Naive thymus-derived CD4-positive, alpha-beta T cell (primary cell): Measurements from ENCODE around the gene PRMT5. TPM values are rescaled to one million over a fixed set of nuclear protein-coding genes. Genes with fewer than 3 reads are reported as not detected.

Source experiments
- ATAC-seq: fragments of 150-1000 bp; cut with Tn5 transposase; 2 replicates; pipeline ENCODE4 v1.10.0; 2021; ENCODE audit warnings: mild to moderate bottlenecking, moderate library complexity
- CTCF ChIA-PET: fragments of 350-600 bp; sonication (Branson Sonifier 250); formaldehyde crosslinking; loops from one replicate; lab custom pipeline; 2021; ENCODE audit warnings: antibody characterized with exemption; lab: Charles Lee
- POLR2A ChIA-PET: fragments of 350-600 bp; sonication (Branson Sonifier 250); formaldehyde crosslinking; loops from one replicate; lab custom pipeline; 2021; ENCODE audit warnings: antibody characterized with exemption, inconsistent platforms; lab: Charles Lee
- DNase-seq, 9 donors: peaks; one replicate each; pipeline versions ENCODE4 v3.0.0 to v3.0.0-alpha.2; 2020 to 2022; ENCODE audit warnings: mixed read lengths in 1 of 9
- H3K27ac ChIP-seq: one replicate; pipeline ENCODE4 v1.7.0; 2013; ENCODE audit warnings: mild to moderate bottlenecking, low read depth, low read length, moderate library complexity
- H3K27me3 ChIP-seq, 2 donors: one replicate each; pipeline ENCODE4 v1.7.0; 2013; ENCODE audit warnings: low read length in 2 of 2, mild to moderate bottlenecking in 2 of 2, moderate library complexity in 2 of 2; ENCODE audit not compliant: control insufficient read depth in 2 of 2, insufficient read depth in 2 of 2
- H3K36me3 ChIP-seq, 3 experiments: 1 replicate in 2 of 3; 2 replicates in 1 of 3; pipeline ENCODE4 v1.7.0; 2013; ENCODE audit warnings: low read length in 3 of 3, mild to moderate bottlenecking in 3 of 3, moderate library complexity in 1 of 3; ENCODE audit not compliant: insufficient read depth in 3 of 3, control insufficient read depth in 2 of 3
- H3K4me1 ChIP-seq, 2 donors: one replicate each; pipeline ENCODE4 v1.7.0; 2013; ENCODE audit warnings: low read length in 2 of 2, mild to moderate bottlenecking in 2 of 2, moderate library complexity in 1 of 2; ENCODE audit not compliant: control insufficient read depth in 2 of 2, insufficient read depth in 2 of 2
- H3K4me3 ChIP-seq: 2 replicates; pipeline ENCODE4 v1.7.0; 2013; ENCODE audit warnings: mild to moderate bottlenecking, low read length
- H3K9me3 ChIP-seq, 3 experiments: 1 replicate in 2 of 3; 2 replicates in 1 of 3; pipeline ENCODE4 v1.7.0; 2013; ENCODE audit warnings: low read length in 3 of 3; ENCODE audit not compliant: control insufficient read depth in 2 of 3
- H3K27ac Mint-ChIP-seq, 9 donors: one replicate each; pipeline ENCODE4 v1.8.0; 2020 to 2022; ENCODE audit warnings: mixed read lengths in 9 of 9, mild to moderate bottlenecking in 8 of 9, moderate library complexity in 5 of 9, inconsistent platforms in 2 of 9
- H3K27me3 Mint-ChIP-seq, 5 donors: one replicate each; pipeline ENCODE4 v1.8.0; 2021 to 2022; ENCODE audit warnings: mixed read lengths in 5 of 5, mild to moderate bottlenecking in 1 of 5
- H3K36me3 Mint-ChIP-seq, 5 donors: one replicate each; pipeline ENCODE4 v1.8.0; 2020 to 2022; ENCODE audit warnings: mixed read lengths in 5 of 5, mild to moderate bottlenecking in 3 of 5, inconsistent platforms in 1 of 5
- H3K4me1 Mint-ChIP-seq, 7 donors: one replicate each; pipeline ENCODE4 v1.8.0; 2020 to 2022; ENCODE audit warnings: mixed read lengths in 7 of 7, mild to moderate bottlenecking in 3 of 7, inconsistent platforms in 1 of 7
- H3K4me3 Mint-ChIP-seq, 10 donors: one replicate each; pipeline ENCODE4 v1.8.0; 2020 to 2022; ENCODE audit warnings: mild to moderate bottlenecking in 10 of 10, mixed read lengths in 10 of 10, moderate library complexity in 6 of 10, inconsistent platforms in 2 of 10
- H3K9me3 Mint-ChIP-seq, 11 donors: one replicate each; pipeline ENCODE4 v1.8.0; 2020 to 2022; ENCODE audit warnings: mixed read lengths in 11 of 11, mild to moderate bottlenecking in 4 of 11, inconsistent platforms in 1 of 11, moderate library complexity in 1 of 11
- intact Hi-C, 2 donors: fragments of 100-400 bp; cut with micrococcal nuclease; formaldehyde crosslinking; loops; one replicate each; pipeline ENCODE4 v1.15.1; 2023
- polyA plus RNA-seq, 2 donors: library from polyadenylated mRNA; unstranded; fragments of 300-500 nt; fragmentation: Illumina TruSeq; gene quantifications; one replicate each; pipeline ENCODE4 v1.2.3, GENCODE V29; 2021
- total RNA-seq, 6 experiments: library from RNA in 5 of 6; stranded (reverse) in 5 of 6; gene quantifications; 1 replicate in 5 of 6; 2 replicates in 1 of 6; pipeline ENCODE4 v1.2.3 and lab custom pipeline; 2021 to 2026

Gene PRMT5
- 10 to 100 TPM; 24.9 to 82.8 (median 34.2) TPM for total RNA-seq
- 10 to 100 TPM; 61.8 to 64.5 TPM for polyA plus RNA-seq
- total RNA-seq (lab: John Stamatoyannopoulos, UW): 20.1 reads per million, percentile 50 among the genes with 10 or more reads in this experiment

DNA sequence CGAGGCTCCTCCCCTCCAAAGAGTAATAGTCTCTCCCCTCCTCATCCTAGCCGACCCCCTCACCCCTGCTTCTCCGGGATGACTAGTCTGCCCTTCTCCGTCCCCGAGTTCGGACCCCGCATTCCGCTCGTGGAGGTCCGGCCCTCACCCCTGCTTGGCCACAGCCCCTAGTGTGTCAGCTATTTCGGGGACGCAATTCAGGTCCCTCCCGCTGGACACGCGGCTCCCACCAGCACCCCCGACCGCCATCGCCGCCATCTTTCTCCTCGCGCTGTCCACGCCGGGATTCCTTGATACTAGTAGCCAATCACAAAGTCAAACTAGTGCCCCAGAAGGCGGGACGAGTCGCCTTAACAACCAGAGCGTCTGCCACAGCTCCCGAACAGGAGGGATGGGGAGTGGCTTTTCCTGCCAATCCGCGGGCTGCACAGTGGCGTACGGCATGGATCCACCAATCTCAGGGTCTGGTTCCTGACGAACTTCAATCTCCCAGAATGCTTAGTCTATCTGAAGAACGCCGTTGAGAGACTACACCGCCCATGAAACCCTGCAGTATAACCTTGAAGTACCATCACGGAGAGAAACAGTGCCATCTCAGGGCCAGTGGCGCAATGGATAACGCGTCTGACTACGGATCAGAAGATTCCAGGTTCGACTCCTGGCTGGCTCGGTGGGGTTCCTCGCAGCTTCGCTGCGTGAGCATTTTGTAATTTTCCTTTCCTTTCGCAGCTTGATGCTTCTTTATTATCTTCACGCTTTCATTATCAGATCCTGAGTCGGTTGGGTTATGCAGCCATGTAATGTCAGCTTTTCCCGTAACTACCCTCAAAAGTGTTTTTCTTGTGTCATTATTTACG is at the start of gene PRMT5:
Gene PRMT5, minus strand, starts transcription at position 273 of the 857 bp plus-strand sequence. Its CDS starts 15 bp downstream, at position 258.
- Histone ChIP-seq H3K36me3 (peaks cover 0 to 18% (median 5%) of the 10 kb centered on the region in 3 experiments), H3K27me3 (no peaks in the 10 kb centered on the region), H3K4me1 (peaks cover 9 to 17% of the 10 kb centered on the region in 2 donors), H3K9me3 (no peaks in the 10 kb centered on the region), H3K4me3 (peak within 1 kb of the TSS; percentile 91), H3K27ac (peak within 1 kb of the TSS; percentile 91)
- ChIA-PET POLR2A (interaction anchor here (0.7 to 4.8 kb wide), 23 partner anchors 9 to 373 kb away, joined by 3 to 74 read pairs (median 3); partner anchors contain the start of genes ACIN1, C14orf119, HAUS4 and HOMEZ), CTCF (interaction anchor here (0.6 to 2.3 kb wide), 22 partner anchors 9 to 1709 kb away, joined by 3 to 19 read pairs (median 4); partner anchors contain the start of genes AJUBA, HAUS4 and RBM23)
- no peaks in the 10 kb centered on the region for H3K27me3 Mint-ChIP-seq
- peaks cover 5 to 36% (median 20%) of the 10 kb centered on the region in 7 donors for H3K4me1 Mint-ChIP-seq
- ATAC-seq (peak; percentile 97), DNase-seq (peak; percentile 81 to 100 (median 99))
- intact Hi-C loops: loop anchor here (1.0 to 10.0 kb wide), 17 partner anchors 10 to 1475 kb away; partner anchors contain the start of genes ACIN1 (in 2 of the 2), C14orf119 (in 2 of the 2), HAUS4 (in 2 of the 2) and MRPL52 (in 2 of the 2)
- H3K36me3 Mint-ChIP-seq: peaks cover 0 to 18% (median 6%) of the 10 kb centered on the region in 5 donors
- no peak within 1 kb of the TSS for H3K27ac Mint-ChIP-seq
- H3K9me3 Mint-ChIP-seq: no peaks in the 10 kb centered on the region
- H3K4me3 Mint-ChIP-seq: no peak within 1 kb of the TSS

DNA sequence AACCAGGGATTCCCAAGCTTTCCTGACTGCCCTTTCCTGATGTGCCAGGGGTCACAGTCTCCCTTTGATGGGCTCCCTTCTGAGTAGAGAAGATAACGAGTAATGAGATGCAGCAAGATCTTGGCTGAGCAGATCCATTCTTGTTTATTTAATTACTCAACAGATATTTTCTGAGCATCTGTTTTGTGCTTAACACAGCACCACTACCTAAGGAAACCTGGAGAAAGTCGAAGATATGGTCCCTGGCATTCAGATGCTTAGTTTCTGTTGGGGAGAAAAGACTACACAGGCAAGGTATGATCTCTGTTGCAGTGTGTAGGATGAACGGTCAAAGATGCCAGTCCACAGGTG is 49.3 kb upstream of the PRMT5 start:
- intact Hi-C loops: no loop called here
- H3K27me3 Mint-ChIP-seq: peaks cover 0 to 29% (median 0%) of the 10 kb centered on the region in 5 donors
- ATAC-seq: no peak

GRCh38 chr14:22977684-22978486 is 48.7 kb upstream of the PRMT5 start:
- POLR2A ChIA-PET: interaction anchor here (1.5 kb wide), 1 partner anchor 23 kb away, joined by 4 read pairs; no protein-coding TSS in a partner anchor
- Mint-ChIP-seq H3K9me3 (no peaks in the 10 kb centered on the region), H3K4me3 (no peak overlapping the region), H3K36me3 (peaks cover 0 to 3% (median 0%) of the 10 kb centered on the region in 5 donors), H3K27me3 (peaks cover 0 to 29% (median 0%) of the 10 kb centered on the region in 5 donors), H3K4me1 (peaks cover 0 to 12% (median 9%) of the 10 kb centered on the region in 7 donors), H3K27ac (peak overlapping the region in 1 of 9 donors; percentile 22)
- Histone ChIP-seq H3K36me3 (peaks cover 0 to 4% (median 0%) of the 10 kb centered on the region in 3 experiments), H3K4me1 (peaks cover 0 to 4% of the 10 kb centered on the region in 2 donors), H3K27ac (no peak overlapping the region), H3K4me3 (no peak overlapping the region), H3K27me3 (no peaks in the 10 kb centered on the region), H3K9me3 (no peaks in the 10 kb centered on the region)
- CTCF ChIA-PET: interaction anchor here (0.5 to 8.3 kb wide), 6 partner anchors 7 to 407 kb away, joined by 3 to 165 read pairs (median 4); partner anchors contain the start of genes AJUBA and CDH24
- ATAC-seq (no peak), DNase-seq (no peak)
- intact Hi-C loops: no loop called here

More for the DNA sequence above, 49.3 kb upstream of the PRMT5 start:
- Histone ChIP-seq H3K4me3 (no peak overlapping the region), H3K9me3 (no peaks in the 10 kb centered on the region), H3K27me3 (no peaks in the 10 kb centered on the region), H3K36me3 (peaks cover 0 to 5% (median 0%) of the 10 kb centered on the region in 3 experiments), H3K27ac (no peak overlapping the region), H3K4me1 (peaks cover 0 to 8% of the 10 kb centered on the region in 2 donors)
- ChIA-PET POLR2A (interaction anchor here (1.5 kb wide), 1 partner anchor 23 kb away, joined by 4 read pairs; no protein-coding TSS in a partner anchor), CTCF (interaction anchor here (0.5 to 8.3 kb wide), 2 partner anchors 6 to 81 kb away, joined by 4 to 165 read pairs; partner anchors contain the start of gene AJUBA)
- Mint-ChIP-seq H3K9me3 (no peaks in the 10 kb centered on the region), H3K27ac (peak overlapping the region in 2 of 9 donors; percentile 22 to 76), H3K4me3 (peak overlapping the region in 1 of 10 donors; percentile 44), H3K4me1 (peaks cover 0 to 12% (median 9%) of the 10 kb centered on the region in 7 donors), H3K36me3 (peaks cover 0 to 3% (median 0%) of the 10 kb centered on the region in 5 donors)
- no peak for DNase-seq

- ChIA-PET POLR2A (interaction anchor here (0.6 to 1.5 kb wide), 2 partner anchors 24 to 30 kb away, joined by 3 to 4 read pairs; no protein-coding TSS in a partner anchor), CTCF (interaction anchor here (0.8 to 8.3 kb wide), 4 partner anchors 8 to 407 kb away, joined by 3 to 165 read pairs (median 4); partner anchors contain the start of genes AJUBA and CDH24)
- Histone ChIP-seq H3K9me3 (no peaks in the 10 kb centered on the region), H3K27me3 (no peaks in the 10 kb centered on the region), H3K36me3 (no peaks in the 10 kb centered on the region), H3K4me1 (peaks cover 0 to 3% of the 10 kb centered on the region in 2 donors), H3K27ac (no peak overlapping the region), H3K4me3 (no peak overlapping the region)
- ATAC-seq (no peak), DNase-seq (no peak)
- Mint-ChIP-seq H3K36me3 (peaks cover 0 to 3% (median 0%) of the 10 kb centered on the region in 5 donors), H3K9me3 (no peaks in the 10 kb centered on the region), H3K27me3 (peaks cover 0 to 29% (median 0%) of the 10 kb centered on the region in 5 donors), H3K4me1 (peaks cover 0 to 12% (median 9%) of the 10 kb centered on the region in 7 donors), H3K4me3 (no peak overlapping the region), H3K27ac (no peak overlapping the region)
- intact Hi-C loops: no loop called here
Measured at GRCh38 chr14:22977434-22977683, 48.2 kb upstream of the PRMT5 start.

- CTCF ChIA-PET: interaction anchor here (0.8 to 8.3 kb wide), 5 partner anchors 8 to 1216 kb away, joined by 3 to 165 read pairs (median 3); partner anchors contain the start of genes AJUBA and CDH24
- POLR2A ChIA-PET: interaction anchor here (0.6 to 1.5 kb wide), 3 partner anchors 24 to 35 kb away, joined by 3 to 4 read pairs (median 3); no protein-coding TSS in a partner anchor
- intact Hi-C loops: no loop called here
- no peaks in the 10 kb centered on the region for H3K36me3 ChIP-seq
- Mint-ChIP-seq H3K4me1 (peaks cover 0 to 12% (median 9%) of the 10 kb centered on the region in 7 donors), H3K9me3 (no peaks in the 10 kb centered on the region), H3K27me3 (peaks cover 0 to 31% (median 0%) of the 10 kb centered on the region in 5 donors), H3K36me3 (peaks cover 0 to 3% (median 0%) of the 10 kb centered on the region in 5 donors), H3K4me3 (no peak overlapping the region), H3K27ac (peak overlapping the region in 1 of 9 donors; percentile 17)
- H3K27ac ChIP-seq: no peak overlapping the region
- ATAC-seq (no peak), DNase-seq (no peak)
- no peak overlapping the region for H3K4me3 ChIP-seq
- H3K9me3 ChIP-seq: no peaks in the 10 kb centered on the region
- H3K4me1 ChIP-seq: no peaks in the 10 kb centered on the region
- H3K27me3 ChIP-seq: no peaks in the 10 kb centered on the region
Measured at GRCh38 chr14:22976620-22977433, 47.7 kb upstream of the PRMT5 start.
